Fibroblast of the aortic adventitia (primary cell): ENCODE data around the gene MAP1B. TPM values are rescaled to one million over a fixed set of nuclear protein-coding genes. Genes with fewer than 3 reads are reported as not detected.

Experiments used
- DNase-seq: peaks from one replicate; pipeline ENCODE4 v3.0.0-alpha.2; 2010; ENCODE audit warnings: low read depth
- H3K4me3 ChIP-seq: 2 replicates; pipeline ENCODE4 v1.5.1; 2011; ENCODE audit warnings: low read depth, mild to moderate bottlenecking, control low read depth, low read length, moderate library complexity
- total RNA-seq: library from RNA; depleted of rRNA; stranded (reverse); fragments of >200 nt; gene quantifications from 2 replicates; pipeline ENCODE4 v1.2.3, GENCODE V29; 2012; ENCODE audit warnings: low replicate concordance
- TF ChIP-seq, protein P1 (sequence below): IDR thresholded peaks from 2 replicates; pipeline ENCODE4 v1.5.1; 2011; ENCODE audit warnings: mild to moderate bottlenecking, low read length, control low read depth, inconsistent platforms; ENCODE audit not compliant: insufficient read depth

MAP1B gene
- total RNA-seq, 1 donor = 401 TPM

DNA sequence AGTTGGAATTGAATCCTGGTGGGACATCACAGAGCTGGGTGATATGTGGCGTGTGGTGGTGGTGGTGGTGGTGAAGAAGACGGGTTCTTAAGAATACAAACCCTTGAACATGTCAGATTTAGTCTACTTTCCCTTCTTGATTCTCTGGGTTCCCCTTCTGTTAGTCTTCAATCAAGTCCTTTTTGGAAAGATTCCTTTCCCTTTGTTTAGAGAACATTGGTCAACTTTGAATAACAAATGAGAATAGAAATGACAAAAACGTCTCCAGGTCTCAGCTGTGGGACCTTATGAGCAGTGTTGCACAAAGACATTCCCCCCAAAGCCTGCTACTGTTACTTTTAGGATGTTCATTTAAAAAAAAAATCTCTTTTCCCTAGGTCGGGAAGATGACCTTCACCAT is 46.3 kb downstream of the MAP1B start:
- H3K4me3 ChIP-seq = no peak overlapping the region
- no peak for DNase-seq

DNA sequence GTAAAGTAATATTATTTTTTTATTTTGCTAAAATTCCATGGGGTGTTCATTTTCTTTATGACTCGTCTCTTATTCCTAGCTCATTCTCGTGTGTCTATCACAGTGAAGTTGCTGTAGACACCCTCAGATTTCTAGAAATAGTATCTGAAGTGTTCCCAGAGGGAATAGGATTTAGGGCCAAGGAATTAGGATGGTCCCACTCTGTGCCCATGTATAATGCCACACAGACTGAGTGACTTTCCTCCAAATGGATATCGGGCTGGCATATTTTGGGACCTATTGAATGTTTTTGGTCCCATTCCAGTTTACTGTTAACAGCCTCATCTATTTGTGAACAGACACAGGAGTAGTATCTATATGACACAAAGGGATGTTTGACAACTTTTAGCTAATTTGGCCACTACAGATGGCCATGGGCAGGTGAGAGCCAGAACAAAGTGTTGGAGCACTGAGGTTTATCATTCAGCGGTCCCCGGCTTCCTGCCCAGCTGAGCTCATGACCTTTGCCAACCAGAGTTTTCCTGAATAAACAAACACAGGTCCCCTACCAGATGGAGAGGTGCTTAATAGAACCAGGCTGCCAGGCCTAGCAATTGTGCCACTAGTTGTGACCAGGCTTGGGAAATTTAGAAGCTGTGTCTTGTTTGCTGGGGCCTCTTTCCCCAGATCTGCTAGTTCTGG is 46.9 kb downstream of the MAP1B start:
- TF ChIP-seq, protein P1, sequence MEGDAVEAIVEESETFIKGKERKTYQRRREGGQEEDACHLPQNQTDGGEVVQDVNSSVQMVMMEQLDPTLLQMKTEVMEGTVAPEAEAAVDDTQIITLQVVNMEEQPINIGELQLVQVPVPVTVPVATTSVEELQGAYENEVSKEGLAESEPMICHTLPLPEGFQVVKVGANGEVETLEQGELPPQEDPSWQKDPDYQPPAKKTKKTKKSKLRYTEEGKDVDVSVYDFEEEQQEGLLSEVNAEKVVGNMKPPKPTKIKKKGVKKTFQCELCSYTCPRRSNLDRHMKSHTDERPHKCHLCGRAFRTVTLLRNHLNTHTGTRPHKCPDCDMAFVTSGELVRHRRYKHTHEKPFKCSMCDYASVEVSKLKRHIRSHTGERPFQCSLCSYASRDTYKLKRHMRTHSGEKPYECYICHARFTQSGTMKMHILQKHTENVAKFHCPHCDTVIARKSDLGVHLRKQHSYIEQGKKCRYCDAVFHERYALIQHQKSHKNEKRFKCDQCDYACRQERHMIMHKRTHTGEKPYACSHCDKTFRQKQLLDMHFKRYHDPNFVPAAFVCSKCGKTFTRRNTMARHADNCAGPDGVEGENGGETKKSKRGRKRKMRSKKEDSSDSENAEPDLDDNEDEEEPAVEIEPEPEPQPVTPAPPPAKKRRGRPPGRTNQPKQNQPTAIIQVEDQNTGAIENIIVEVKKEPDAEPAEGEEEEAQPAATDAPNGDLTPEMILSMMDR = no peak
- no peak for DNase-seq

More for the DNA sequence above, 46.3 kb downstream of the MAP1B start:
- TF ChIP-seq, protein P1 = no peak

DNA sequence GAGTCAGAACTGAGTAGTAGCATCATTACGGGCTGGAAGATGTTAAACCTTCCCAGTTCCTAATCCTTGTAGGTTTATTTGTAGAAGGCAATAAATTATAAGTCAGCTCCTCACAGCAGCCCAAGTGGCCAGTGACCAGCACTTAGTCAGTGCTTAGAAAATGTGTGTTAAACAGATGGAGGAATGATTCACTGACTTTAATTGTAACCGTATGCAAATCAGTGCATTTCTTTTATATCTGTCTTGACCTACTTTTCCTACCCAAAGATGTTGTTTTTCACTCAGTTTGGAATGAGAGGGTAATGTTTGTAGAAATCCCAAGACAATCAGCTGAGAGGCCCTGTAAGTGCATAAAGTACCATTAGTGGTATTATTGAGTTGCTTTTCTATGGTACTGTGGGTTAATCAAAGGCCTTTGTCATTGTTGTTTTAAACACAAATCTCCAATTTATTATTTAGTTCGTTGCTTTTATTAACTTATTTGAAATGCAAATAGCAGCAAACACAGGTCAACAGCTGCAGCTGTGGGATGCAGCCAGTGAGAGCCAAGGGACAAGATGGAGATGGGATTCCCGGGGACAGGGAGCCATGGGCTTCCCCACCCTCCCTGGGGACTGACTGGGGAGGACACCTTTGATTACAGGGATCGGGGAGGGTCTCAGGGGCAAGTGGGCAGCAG is 49.8 kb downstream of the MAP1B start:
- TF ChIP-seq, protein P1 = no peak
- DNase-seq = peak; percentile 91
- H3K4me3 ChIP-seq = no peak overlapping the region

More for the DNA sequence above, 46.9 kb downstream of the MAP1B start:
- no peak overlapping the region for H3K4me3 ChIP-seq

GRCh38 chr5:72157625-72157962 is 50.3 kb downstream of the MAP1B start:
- DNase-seq = peak; percentile 37
- H3K4me3 ChIP-seq = no peak overlapping the region
- TF ChIP-seq, protein P1 = no peak

DNA sequence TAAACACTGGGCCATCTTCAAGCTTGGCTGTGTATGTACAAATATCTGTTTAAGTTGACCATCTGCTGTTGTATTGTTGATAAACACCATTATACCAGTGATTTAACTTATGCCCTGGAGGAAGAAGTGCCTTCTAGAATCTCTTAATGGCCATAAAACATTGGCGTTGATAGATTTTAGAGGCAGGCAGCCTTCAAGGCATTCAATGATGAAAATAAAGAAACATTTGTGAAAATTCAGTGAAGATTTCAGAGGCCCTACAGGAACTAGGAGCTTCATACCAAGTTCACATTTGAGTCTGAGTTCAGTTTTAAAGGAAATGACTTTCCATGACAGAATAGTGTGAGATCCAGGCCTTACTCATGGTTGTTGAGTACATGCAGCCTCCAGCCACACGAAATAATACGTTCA is 52.2 kb downstream of the MAP1B start:
- H3K4me3 ChIP-seq = no peak overlapping the region
- TF ChIP-seq, protein P1 = no peak
- DNase-seq = no peak

GRCh38 chr5:72160329-72160728 is 53.1 kb downstream of the MAP1B start:
- TF ChIP-seq, protein P1 = no peak
- peak; percentile 68 for DNase-seq
- H3K4me3 ChIP-seq = no peak overlapping the region
